GM04504 (cell line): ENCODE measurements around the gene TMEM255A.

Experiments
- DNase-seq: peaks from one replicate; pipeline ENCODE4 v3.0.0-alpha.2; 2012; ENCODE audit warnings: low read depth

Gene TMEM255A

GRCh38 chrX:120306630-120307029 lies 4.6 kb downstream of the TMEM255A start:
- no peak for DNase-seq

- no peak for DNase-seq
Observed at GRCh38 chrX:120305531-120306141, 5.6 kb downstream of the TMEM255A start.

DNA sequence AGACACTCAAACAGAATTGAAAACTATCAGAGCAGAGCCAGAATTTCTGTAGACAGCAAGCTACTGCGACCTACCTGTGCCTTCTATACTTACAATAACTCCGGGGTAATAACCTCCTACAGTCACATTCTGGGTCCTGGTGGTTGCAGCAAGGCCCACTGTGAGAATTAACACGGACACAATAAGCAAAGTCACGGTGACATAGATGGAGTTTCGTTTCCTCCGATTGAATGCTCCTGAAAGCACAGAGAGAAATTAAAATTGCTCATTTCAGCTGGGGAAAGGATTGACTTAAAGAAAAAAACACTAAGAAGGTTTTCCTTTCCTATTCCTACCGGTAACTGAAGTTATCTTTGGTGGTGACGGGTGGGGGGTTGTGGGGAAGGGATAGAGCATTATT lies 7.0 kb downstream of the TMEM255A start:
- DNase-seq, result no peak

DNA sequence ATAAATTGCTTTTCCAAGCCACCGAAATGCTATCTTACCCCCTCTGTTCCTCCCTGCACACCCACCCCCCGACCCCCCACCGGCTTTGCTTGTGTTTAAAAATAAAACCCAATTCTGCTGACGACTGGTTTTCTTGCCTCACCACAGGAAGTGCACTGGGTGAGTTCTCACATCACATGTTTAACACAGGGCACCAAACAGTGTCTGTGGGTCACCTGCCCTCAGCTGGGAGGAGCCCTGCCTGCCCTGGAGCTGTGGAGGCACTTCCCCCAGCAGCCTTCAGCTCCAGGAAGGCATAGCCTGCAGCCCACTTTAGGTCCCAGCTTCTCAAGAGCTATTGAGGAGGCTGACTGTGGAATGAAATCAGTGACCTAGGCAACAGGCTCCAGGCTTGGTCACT lies 8.8 kb downstream of the TMEM255A start:
- no peak for DNase-seq

DNA sequence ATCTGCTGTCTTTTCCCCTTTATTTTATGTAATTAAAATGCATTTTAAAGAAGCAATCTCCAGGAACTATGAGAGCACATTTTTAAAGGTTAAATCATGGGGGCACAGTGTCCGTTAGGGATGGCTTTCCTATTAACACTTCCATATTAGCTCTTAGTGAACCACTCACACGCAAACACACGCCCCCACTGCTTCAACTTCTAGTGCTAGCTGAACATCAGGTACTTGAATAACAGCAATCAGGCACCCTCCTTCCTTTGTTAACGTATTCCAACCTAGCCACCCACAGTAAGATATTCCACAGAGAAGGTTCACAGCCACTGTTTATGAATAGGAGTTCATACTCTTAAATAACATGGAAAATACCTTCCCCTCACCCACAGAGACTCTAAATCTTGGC lies 9.3 kb downstream of the TMEM255A start:
- DNase-seq, result no peak

GRCh38 chrX:120301497-120301896 lies 9.8 kb downstream of the TMEM255A start:
- DNase-seq, result no peak

GRCh38 chrX:120299928-120300327 lies 11.3 kb downstream of the TMEM255A start:
- no peak for DNase-seq

GRCh38 chrX:120297923-120298322 lies 13.3 kb downstream of the TMEM255A start:
- DNase-seq, result no peak

DNA sequence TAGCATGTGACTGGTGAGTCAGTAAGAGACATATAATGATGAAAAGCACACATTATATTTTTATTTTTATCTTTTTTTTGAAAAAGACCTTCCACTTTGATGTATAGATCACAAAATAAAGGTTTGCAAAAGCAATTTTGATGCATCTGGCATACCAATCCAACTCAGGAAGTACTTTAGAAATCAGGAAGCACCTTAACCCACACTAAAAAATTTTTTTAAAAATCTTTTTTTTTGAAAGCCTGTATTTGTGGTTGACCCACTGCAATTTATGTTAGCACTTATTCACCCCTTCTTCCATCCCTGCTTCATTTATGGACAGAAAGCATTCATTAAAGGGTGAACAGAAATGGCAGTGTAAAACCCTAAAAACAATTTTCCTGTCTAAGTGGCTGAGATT lies 16.6 kb downstream of the TMEM255A start:
- no peak for DNase-seq

DNA sequence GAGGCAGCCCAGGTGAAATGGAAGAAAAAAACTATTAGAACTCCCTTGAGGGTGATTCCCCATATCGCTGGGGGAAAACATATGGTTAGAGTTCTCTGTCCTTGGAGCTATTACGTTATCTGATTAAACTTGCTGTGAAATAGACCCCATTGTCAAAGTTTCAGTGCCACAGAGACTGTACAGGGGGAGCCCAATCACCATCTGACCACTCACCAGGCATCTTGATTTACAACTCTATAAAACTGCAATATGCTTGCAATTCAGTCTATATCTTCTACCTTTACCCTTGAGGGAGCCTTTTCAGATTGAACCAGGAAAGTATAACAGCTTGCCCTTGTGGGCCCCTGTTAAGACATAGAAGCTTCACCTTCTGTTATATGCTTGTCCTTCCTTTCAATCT lies 18.2 kb downstream of the TMEM255A start:
- no peak for DNase-seq

GRCh38 chrX:120291211-120291610 lies 20.1 kb downstream of the TMEM255A start:
- DNase-seq, result no peak

DNA sequence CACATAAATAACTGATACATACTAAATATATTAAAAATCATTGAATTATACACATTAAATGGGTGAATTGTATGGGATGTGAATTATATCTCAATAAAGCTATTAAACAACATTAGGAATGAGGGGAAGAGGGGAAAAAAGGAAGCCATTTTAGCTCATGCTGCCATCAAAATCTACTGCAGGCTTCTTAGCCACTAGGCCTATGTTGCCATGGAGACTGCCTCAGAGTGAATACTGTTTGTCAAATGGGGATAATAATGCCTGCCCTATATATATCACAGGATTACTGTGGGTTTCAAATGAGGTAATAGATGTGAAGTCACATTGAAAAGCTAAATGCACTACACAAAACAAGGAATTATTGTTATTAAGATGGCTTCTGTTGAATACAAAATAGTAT lies 21.2 kb downstream of the TMEM255A start:
- no peak for DNase-seq

- no peak for DNase-seq
Observed at GRCh38 chrX:120287513-120288112, 23.6 kb downstream of the TMEM255A start.

- DNase-seq, result no peak
Observed at GRCh38 chrX:120286733-120287512, 24.3 kb downstream of the TMEM255A start.

- DNase-seq, result no peak
Observed at GRCh38 chrX:120282697-120283096, 28.6 kb downstream of the TMEM255A start.

GRCh38 chrX:120281761-120282160 lies 29.5 kb downstream of the TMEM255A start:
- DNase-seq, result no peak

DNA sequence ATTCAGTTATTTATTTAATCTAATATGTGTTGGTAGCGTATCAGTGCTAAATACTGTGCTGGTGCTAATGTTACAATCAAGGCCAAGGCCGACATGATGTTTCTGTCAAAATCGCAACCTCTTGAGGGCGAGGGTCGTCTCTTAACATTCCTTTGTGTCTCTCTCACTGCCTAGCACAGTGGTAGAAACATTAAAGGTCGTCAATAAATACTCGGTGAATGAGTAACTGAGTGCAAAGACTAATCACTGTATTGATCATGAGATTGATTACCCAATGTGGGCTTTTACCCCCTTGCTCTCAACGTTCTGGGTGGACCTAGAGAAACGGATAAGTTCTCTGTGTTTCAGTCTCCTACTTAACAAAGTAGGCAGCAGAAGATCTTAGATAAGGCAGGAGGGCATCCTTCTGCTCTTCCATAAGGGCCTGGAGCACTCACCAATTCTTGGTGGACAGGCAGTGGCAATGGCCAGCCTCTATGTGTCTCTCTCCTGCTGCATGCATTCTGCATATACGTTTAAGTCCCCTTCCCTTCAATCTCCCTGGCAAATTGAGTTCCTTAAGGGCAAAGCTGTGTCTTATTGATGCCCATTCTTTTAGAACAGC lies 30.1 kb downstream of the TMEM255A start:
- DNase-seq, result no peak

GRCh38 chrX:120274958-120275357 lies 36.3 kb downstream of the TMEM255A start:
- DNase-seq, result no peak

- no peak for DNase-seq
Observed at GRCh38 chrX:120274145-120274544, 37.1 kb downstream of the TMEM255A start.

DNA sequence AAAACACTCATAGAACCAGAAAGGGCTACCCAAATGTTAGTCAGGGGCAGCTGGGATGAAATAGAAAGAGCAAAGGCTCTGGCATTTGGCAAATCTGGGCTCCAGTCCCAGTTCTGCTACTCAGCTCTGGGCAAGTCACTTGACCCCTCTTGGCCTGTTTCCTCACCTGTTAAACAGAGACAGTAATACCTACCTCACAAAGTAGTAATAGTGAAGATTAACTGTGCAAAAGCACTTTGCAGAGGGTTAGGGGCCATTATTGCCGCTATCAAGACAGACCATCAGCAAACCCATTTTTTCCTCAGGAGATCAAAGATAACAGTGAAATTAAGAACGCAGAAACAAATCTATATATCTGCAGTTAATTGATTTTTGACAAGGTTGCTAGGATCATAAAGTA lies 40.0 kb downstream of the TMEM255A start:
- no peak for DNase-seq

DNA sequence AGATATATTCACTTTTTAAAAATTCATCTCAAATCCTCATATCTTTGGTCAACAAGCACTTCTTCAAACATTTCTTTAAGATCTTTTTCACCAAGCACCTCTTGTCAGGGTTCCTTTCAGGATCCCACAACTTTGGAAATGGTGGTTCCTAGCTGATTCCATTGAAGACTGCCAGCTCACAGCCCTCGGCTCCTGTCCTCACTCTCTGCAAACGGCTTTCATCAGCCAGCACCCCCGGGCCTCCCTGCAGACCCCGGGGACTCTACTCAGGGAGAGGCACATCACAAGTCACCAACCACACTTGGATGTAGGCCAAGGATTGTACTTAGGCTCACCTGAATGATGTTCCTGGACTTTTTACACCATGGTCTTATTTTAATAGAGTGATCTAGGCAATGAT lies 40.7 kb downstream of the TMEM255A start:
- no peak for DNase-seq

- no peak for DNase-seq
Observed at GRCh38 chrX:120269373-120270035, 41.8 kb downstream of the TMEM255A start.

- DNase-seq, result no peak
Observed at GRCh38 chrX:120264341-120264740, 46.9 kb downstream of the TMEM255A start.
